Gastrocnemius medialis (tissue), 4 donors: Measurements from ENCODE around the gene NDUFAF3. TPM values are rescaled to one million over a fixed set of nuclear protein-coding genes. Genes with fewer than 3 reads are reported as not detected.

Source experiments
- ATAC-seq, 2 donors: fragments of 150-250 bp; one replicate each; pipeline ENCODE4 v1.9.1; 2016
- DNase-seq, 2 donors: peaks; one replicate each; pipeline ENCODE4 v3.0.0-alpha.2; 2019
- H3K27ac ChIP-seq, 4 donors: fragments of 200-600 bp; sonication (generic); 1 replicate in 1 of 4; 2 replicates in 3 of 4; pipeline ENCODE4 v1.5.1; 2016 to 2018; ENCODE audit warnings: mild to moderate bottlenecking in 2 of 4, moderate library complexity in 1 of 4
- H3K27me3 ChIP-seq, 3 donors: fragments of 200-600 bp; sonication (generic) in 2 of 3; 1 replicate in 1 of 3; 2 replicates in 2 of 3; pipeline versions ENCODE4 v1.5.1 to v1.6.0; 2016 to 2019; ENCODE audit warnings: mild to moderate bottlenecking in 1 of 3, moderate library complexity in 1 of 3
- H3K36me3 ChIP-seq, 2 donors: fragments of 200-600 bp; sonication (generic) in 1 of 2; one replicate each; pipeline ENCODE4 v1.5.1; 2017 to 2018
- H3K4me1 ChIP-seq, 2 donors: fragments of 200-600 bp; sonication (generic) in 1 of 2; one replicate each; pipeline ENCODE4 v1.5.1; 2016 to 2017; ENCODE audit warnings: mild to moderate bottlenecking in 2 of 2
- H3K4me3 ChIP-seq, 4 donors: fragments of 200-600 bp; sonication (generic) in 3 of 4; 1 replicate in 1 of 4; 2 replicates in 3 of 4; pipeline ENCODE4 v1.5.1; 2016 to 2019; ENCODE audit warnings: mild to moderate bottlenecking in 2 of 4
- H3K9me3 ChIP-seq, 3 donors: fragments of 200-600 bp; sonication (generic) in 2 of 3; 1 replicate in 1 of 3; 2 replicates in 2 of 3; pipeline ENCODE4 v1.5.1; 2016 to 2019
- CTCF ChIP-seq, 5 experiments: fragments of 450-650 bp in 3 of 5; fragments of 200-600 bp in 2 of 5; sonication (generic) in 2 of 5; IDR thresholded peaks in 4 of 5; conservative IDR thresholded peaks in 1 of 5; 1 replicate in 4 of 5; 2 replicates in 1 of 5; pipeline ENCODE4 v1.5.1; 2016 to 2019; ENCODE audit warnings: antibody characterized with exemption in 5 of 5, mild to moderate bottlenecking in 3 of 5, moderate library complexity in 3 of 5
- POLR2A ChIP-seq, 2 donors: fragments of 450-650 bp; IDR thresholded peaks; one replicate each; pipeline ENCODE4 v1.6.1; 2017; ENCODE audit warnings: antibody characterized with exemption in 2 of 2, mild to moderate bottlenecking in 2 of 2, moderate library complexity in 2 of 2
- in situ Hi-C, 4 donors: fragments of 200-750 bp; cut with MboI; loops; one replicate each; pipeline versions ENCODE4 v1.15.0 to v1.8.0; 2017; ENCODE audit warnings: low sequenced_read_pairs in 4 of 4
- intact Hi-C: fragments of 100-400 bp; cut with DNase I; formaldehyde crosslinking; loops from one replicate; pipeline ENCODE4 v1.15.1; 2023; ENCODE audit warnings: low total_unique reads
- total RNA-seq, 4 donors: library from RNA; depleted of rRNA; stranded (reverse); fragments of >200 nt; gene quantifications; one replicate each; pipeline versions ENCODE4 v1.1.0 to v1.2.3, GENCODE V29; 2016

Gene NDUFAF3
- total RNA-seq, 4 donors from 2014 or later = 129 to 181 (median 148) TPM

GRCh38 chr3:48982016-48982415 is 39.9 kb upstream of the NDUFAF3 start:
- H3K4me3 ChIP-seq = no peak overlapping the region
- in situ Hi-C loops = no loop called here
- H3K4me1 ChIP-seq = no peaks in the 10 kb centered on the region
- H3K27me3 ChIP-seq = no peaks in the 10 kb centered on the region
- peaks cover 11 to 84% of the 10 kb centered on the region in 2 donors for H3K36me3 ChIP-seq
- no peak for ATAC-seq
- no peak overlapping the region for H3K27ac ChIP-seq
- TF ChIP-seq CTCF (IDR thresholded peaks at IDR 0.05 in 4 of 5, conservative IDR thresholded peaks at IDR 0.05 in 1 of 5) (no peak), POLR2A (IDR thresholded peaks at IDR 0.05) (no peak)
- no peak for DNase-seq
- no peaks in the 10 kb centered on the region for H3K9me3 ChIP-seq
- intact Hi-C loops = no loop called here

GRCh38 chr3:48982686-48983085 is 39.2 kb upstream of the NDUFAF3 start:
- peaks cover 9 to 77% of the 10 kb centered on the region in 2 donors for H3K36me3 ChIP-seq

GRCh38 chr3:48983096-48983495 is 38.8 kb upstream of the NDUFAF3 start:
- intact Hi-C loops = no loop called here
- Histone ChIP-seq H3K27ac (no peak overlapping the region), H3K9me3 (no peaks in the 10 kb centered on the region), H3K27me3 (no peaks in the 10 kb centered on the region), H3K4me3 (no peak overlapping the region), H3K36me3 (peaks cover 8 to 73% of the 10 kb centered on the region in 2 donors), H3K4me1 (no peaks in the 10 kb centered on the region)
- ATAC-seq = no peak
- TF ChIP-seq POLR2A (IDR thresholded peaks at IDR 0.05) (no peak), CTCF (IDR thresholded peaks at IDR 0.05 in 4 of 5, conservative IDR thresholded peaks at IDR 0.05 in 1 of 5) (no peak)
- DNase-seq = no peak
- in situ Hi-C loops = no loop called here

More at GRCh38 chr3:48982686-48983085, 39.2 kb upstream of the NDUFAF3 start:
- intact Hi-C loops = no loop called here
- no peaks in the 10 kb centered on the region for H3K9me3 ChIP-seq
- in situ Hi-C loops = no loop called here
- no peaks in the 10 kb centered on the region for H3K27me3 ChIP-seq
- ATAC-seq (no peak), DNase-seq (no peak)
- H3K4me3 ChIP-seq = no peak overlapping the region
- no peak overlapping the region for H3K27ac ChIP-seq
- TF ChIP-seq CTCF (IDR thresholded peaks at IDR 0.05 in 4 of 5, conservative IDR thresholded peaks at IDR 0.05 in 1 of 5) (no peak), POLR2A (IDR thresholded peaks at IDR 0.05) (no peak)
- H3K4me1 ChIP-seq = no peaks in the 10 kb centered on the region

- in situ Hi-C loops = no loop called here
- Histone ChIP-seq H3K9me3 (no peaks in the 10 kb centered on the region), H3K27me3 (no peaks in the 10 kb centered on the region), H3K36me3 (peaks cover 8 to 59% of the 10 kb centered on the region in 2 donors), H3K27ac (no peak overlapping the region), H3K4me3 (no peak overlapping the region), H3K4me1 (peaks cover 5 to 10% of the 10 kb centered on the region in 2 donors)
- no peak for TF ChIP-seq CTCF (IDR thresholded peaks at IDR 0.05 in 4 of 5, conservative IDR thresholded peaks at IDR 0.05 in 1 of 5)
- no peak for TF ChIP-seq POLR2A (IDR thresholded peaks at IDR 0.05)
- DNase-seq = no peak
- intact Hi-C loops = no loop called here
- no peak for ATAC-seq
These were observed 37.3 kb upstream of the NDUFAF3 start for GRCh38 chr3:48984663-48985062.

- H3K27me3 ChIP-seq = no peaks in the 10 kb centered on the region
- in situ Hi-C loops (no loop called here), intact Hi-C loops (no loop called here)
- no peaks in the 10 kb centered on the region for H3K9me3 ChIP-seq
- TF ChIP-seq POLR2A (IDR thresholded peaks at IDR 0.05) = no peak
- TF ChIP-seq CTCF (IDR thresholded peaks at IDR 0.05 in 4 of 5, conservative IDR thresholded peaks at IDR 0.05 in 1 of 5) = no peak
- no peak for DNase-seq
- no peak overlapping the region for H3K4me3 ChIP-seq
- peaks cover 0 to 47% of the 10 kb centered on the region in 2 donors for H3K36me3 ChIP-seq
- no peak for ATAC-seq
- no peak overlapping the region for H3K27ac ChIP-seq
- peaks cover 6 to 11% of the 10 kb centered on the region in 2 donors for H3K4me1 ChIP-seq
These were observed 36.0 kb upstream of the NDUFAF3 start for GRCh38 chr3:48985831-48986376.
